Measurements from ENCODE around the gene EMSY. TPM values are rescaled to one million over a fixed set of nuclear protein-coding genes. Genes with fewer than 3 reads are reported as not detected.
A peak's percentile ranks its signal among the peaks of the same experiment; 100 is the strongest.

EMSY gene
- total RNA-seq, 1 donor from 2014 or later, result 18.9 TPM

GRCh38 chr11:76445121-76446084, 585 bp downstream of the EMSY start:
- peaks cover 2% of the 10 kb centered on the region for H3K36me3 Mint-ChIP-seq (ENCODE audit: low read depth, unreplicated experiment)
- Histone ChIP-seq H2AFZ (ENCODE audit: low read depth, low read length) (peak overlapping the region; percentile 96), H3K9ac (ENCODE audit: low read length) (peak overlapping the region; percentile 98), H3K27ac (ENCODE audit: low read depth, low read length) (peak overlapping the region; percentile 98), H3K36me3 (ENCODE audit: insufficient read depth, low read length) (peaks cover 18% of the 10 kb centered on the region), H3K9me3 (ENCODE audit: insufficient read depth, low read depth, low read length) (no peaks in the 10 kb centered on the region), H3K4me3 (ENCODE audit: insufficient read depth, low read depth, low read length) (peak overlapping the region; percentile 97), H4K20me1 (ENCODE audit: insufficient read depth, low read length) (peaks cover 13% of the 10 kb centered on the region), H3K27me3 (ENCODE audit: insufficient read depth, low read length) (no peaks in the 10 kb centered on the region), H3K79me2 (ENCODE audit: insufficient read depth, low read length) (peaks cover 50% of the 10 kb centered on the region), H3K4me1 (ENCODE audit: insufficient read depth, low read length) (peaks cover 2% of the 10 kb centered on the region), H3K4me2 (ENCODE audit: low read length) (peak overlapping the region; percentile 87)
- peaks cover 11% of the 10 kb centered on the region for H3K4me1 Mint-ChIP-seq (ENCODE audit: low read depth, unreplicated experiment)
- H3K4me3 Mint-ChIP-seq (ENCODE audit: unreplicated experiment), result peak overlapping the region; percentile 90
- FAIRE-seq (no peak), DNase-seq (ENCODE audit: low read depth) (peak; percentile 87)
- H3K27ac Mint-ChIP-seq (ENCODE audit: unreplicated experiment), result peak overlapping the region; percentile 93
- H3K9me3 Mint-ChIP-seq (ENCODE audit: unreplicated experiment), result no peaks in the 10 kb centered on the region
- H3K27me3 Mint-ChIP-seq (ENCODE audit: low read depth, unreplicated experiment), result no peaks in the 10 kb centered on the region
- no peak for TF ChIP-seq EZH2 (IDR thresholded peaks at IDR 0.05; ENCODE audit: insufficient read depth, low read length)
- TF ChIP-seq CTCF (IDR thresholded peaks at IDR 0.05; ENCODE audit: insufficient read depth, low read depth, low read length), result no peak

- Histone ChIP-seq H4K20me1 (ENCODE audit: insufficient read depth, low read length) (peaks cover 13% of the 10 kb centered on the region), H3K27me3 (ENCODE audit: insufficient read depth, low read length) (no peaks in the 10 kb centered on the region), H3K27ac (ENCODE audit: low read depth, low read length) (no peak overlapping the region), H3K4me2 (ENCODE audit: low read length) (no peak overlapping the region), H2AFZ (ENCODE audit: low read depth, low read length) (no peak overlapping the region), H3K4me3 (ENCODE audit: insufficient read depth, low read depth, low read length) (no peak overlapping the region), H3K4me1 (ENCODE audit: insufficient read depth, low read length) (peaks cover 2% of the 10 kb centered on the region), H3K9ac (ENCODE audit: low read length) (no peak overlapping the region), H3K79me2 (ENCODE audit: insufficient read depth, low read length) (peaks cover 38% of the 10 kb centered on the region), H3K9me3 (ENCODE audit: insufficient read depth, low read depth, low read length) (no peaks in the 10 kb centered on the region), H3K36me3 (ENCODE audit: insufficient read depth, low read length) (peaks cover 21% of the 10 kb centered on the region)
- TF ChIP-seq CTCF (IDR thresholded peaks at IDR 0.05; ENCODE audit: insufficient read depth, low read depth, low read length), result no peak
- TF ChIP-seq EZH2 (IDR thresholded peaks at IDR 0.05; ENCODE audit: insufficient read depth, low read length), result no peak
- no peak for FAIRE-seq
- Mint-ChIP-seq H3K27ac (ENCODE audit: unreplicated experiment) (no peak overlapping the region), H3K4me3 (ENCODE audit: unreplicated experiment) (no peak overlapping the region), H3K9me3 (ENCODE audit: unreplicated experiment) (no peaks in the 10 kb centered on the region), H3K4me1 (ENCODE audit: low read depth, unreplicated experiment) (peaks cover 11% of the 10 kb centered on the region), H3K36me3 (ENCODE audit: low read depth, unreplicated experiment) (peaks cover 2% of the 10 kb centered on the region), H3K27me3 (ENCODE audit: low read depth, unreplicated experiment) (no peaks in the 10 kb centered on the region)
- DNase-seq (ENCODE audit: low read depth), result no peak
Observed at GRCh38 chr11:76448506-76448905, 3.7 kb downstream of the EMSY start.

- TF ChIP-seq EZH2 (IDR thresholded peaks at IDR 0.05; ENCODE audit: insufficient read depth, low read length), result no peak
- Histone ChIP-seq H3K4me2 (ENCODE audit: low read length) (no peak overlapping the region), H2AFZ (ENCODE audit: low read depth, low read length) (no peak overlapping the region), H3K9ac (ENCODE audit: low read length) (no peak overlapping the region), H3K9me3 (ENCODE audit: insufficient read depth, low read depth, low read length) (no peaks in the 10 kb centered on the region), H3K36me3 (ENCODE audit: insufficient read depth, low read length) (peaks cover 15% of the 10 kb centered on the region), H4K20me1 (ENCODE audit: insufficient read depth, low read length) (peaks cover 6% of the 10 kb centered on the region), H3K27me3 (ENCODE audit: insufficient read depth, low read length) (no peaks in the 10 kb centered on the region), H3K27ac (ENCODE audit: low read depth, low read length) (no peak overlapping the region), H3K4me3 (ENCODE audit: insufficient read depth, low read depth, low read length) (no peak overlapping the region), H3K79me2 (ENCODE audit: insufficient read depth, low read length) (peaks cover 5% of the 10 kb centered on the region), H3K4me1 (ENCODE audit: insufficient read depth, low read length) (peaks cover 10% of the 10 kb centered on the region)
- H3K4me1 Mint-ChIP-seq (ENCODE audit: low read depth, unreplicated experiment), result peaks cover 29% of the 10 kb centered on the region
- no peak overlapping the region for H3K27ac Mint-ChIP-seq (ENCODE audit: unreplicated experiment)
- no peak for DNase-seq (ENCODE audit: low read depth)
- no peak for FAIRE-seq
- H3K27me3 Mint-ChIP-seq (ENCODE audit: low read depth, unreplicated experiment), result no peaks in the 10 kb centered on the region
- no peak overlapping the region for H3K4me3 Mint-ChIP-seq (ENCODE audit: unreplicated experiment)
- H3K9me3 Mint-ChIP-seq (ENCODE audit: unreplicated experiment), result no peaks in the 10 kb centered on the region
- peaks cover 2% of the 10 kb centered on the region for H3K36me3 Mint-ChIP-seq (ENCODE audit: low read depth, unreplicated experiment)
Observed at GRCh38 chr11:76453248-76453647, 8.4 kb downstream of the EMSY start.
